ENCODE results near the gene NAV1.
"Not testable (repeated sequence)": the region's sequence is repeated elsewhere in the genome, so short reads cannot be mapped to it uniquely, and the experiment has no call there.

Gene NAV1, protein sequence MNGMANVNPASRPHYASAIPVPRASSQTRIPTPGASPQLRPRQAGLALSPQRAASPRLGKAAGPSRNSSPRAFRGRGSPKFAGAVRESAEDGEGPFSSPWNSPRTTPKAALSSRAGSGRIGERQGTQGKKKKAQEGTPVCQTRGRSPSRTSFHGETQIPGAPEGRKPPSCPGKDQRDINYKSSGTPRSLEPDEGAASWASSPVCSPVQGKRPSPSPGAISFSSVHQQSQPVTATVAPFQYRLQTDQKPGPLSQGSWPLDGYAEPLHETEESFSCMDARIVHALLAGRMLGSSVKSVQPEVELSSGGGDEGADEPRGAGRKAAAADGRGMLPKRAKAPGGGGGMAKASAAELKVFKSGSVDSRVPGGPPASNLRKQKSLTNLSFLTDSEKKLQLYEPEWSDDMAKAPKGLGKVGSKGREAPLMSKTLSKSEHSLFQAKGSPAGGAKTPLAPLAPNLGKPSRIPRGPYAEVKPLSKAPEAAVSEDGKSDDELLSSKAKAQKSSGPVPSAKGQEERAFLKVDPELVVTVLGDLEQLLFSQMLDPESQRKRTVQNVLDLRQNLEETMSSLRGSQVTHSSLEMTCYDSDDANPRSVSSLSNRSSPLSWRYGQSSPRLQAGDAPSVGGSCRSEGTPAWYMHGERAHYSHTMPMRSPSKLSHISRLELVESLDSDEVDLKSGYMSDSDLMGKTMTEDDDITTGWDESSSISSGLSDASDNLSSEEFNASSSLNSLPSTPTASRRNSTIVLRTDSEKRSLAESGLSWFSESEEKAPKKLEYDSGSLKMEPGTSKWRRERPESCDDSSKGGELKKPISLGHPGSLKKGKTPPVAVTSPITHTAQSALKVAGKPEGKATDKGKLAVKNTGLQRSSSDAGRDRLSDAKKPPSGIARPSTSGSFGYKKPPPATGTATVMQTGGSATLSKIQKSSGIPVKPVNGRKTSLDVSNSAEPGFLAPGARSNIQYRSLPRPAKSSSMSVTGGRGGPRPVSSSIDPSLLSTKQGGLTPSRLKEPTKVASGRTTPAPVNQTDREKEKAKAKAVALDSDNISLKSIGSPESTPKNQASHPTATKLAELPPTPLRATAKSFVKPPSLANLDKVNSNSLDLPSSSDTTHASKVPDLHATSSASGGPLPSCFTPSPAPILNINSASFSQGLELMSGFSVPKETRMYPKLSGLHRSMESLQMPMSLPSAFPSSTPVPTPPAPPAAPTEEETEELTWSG (N-terminal part only)

DNA sequence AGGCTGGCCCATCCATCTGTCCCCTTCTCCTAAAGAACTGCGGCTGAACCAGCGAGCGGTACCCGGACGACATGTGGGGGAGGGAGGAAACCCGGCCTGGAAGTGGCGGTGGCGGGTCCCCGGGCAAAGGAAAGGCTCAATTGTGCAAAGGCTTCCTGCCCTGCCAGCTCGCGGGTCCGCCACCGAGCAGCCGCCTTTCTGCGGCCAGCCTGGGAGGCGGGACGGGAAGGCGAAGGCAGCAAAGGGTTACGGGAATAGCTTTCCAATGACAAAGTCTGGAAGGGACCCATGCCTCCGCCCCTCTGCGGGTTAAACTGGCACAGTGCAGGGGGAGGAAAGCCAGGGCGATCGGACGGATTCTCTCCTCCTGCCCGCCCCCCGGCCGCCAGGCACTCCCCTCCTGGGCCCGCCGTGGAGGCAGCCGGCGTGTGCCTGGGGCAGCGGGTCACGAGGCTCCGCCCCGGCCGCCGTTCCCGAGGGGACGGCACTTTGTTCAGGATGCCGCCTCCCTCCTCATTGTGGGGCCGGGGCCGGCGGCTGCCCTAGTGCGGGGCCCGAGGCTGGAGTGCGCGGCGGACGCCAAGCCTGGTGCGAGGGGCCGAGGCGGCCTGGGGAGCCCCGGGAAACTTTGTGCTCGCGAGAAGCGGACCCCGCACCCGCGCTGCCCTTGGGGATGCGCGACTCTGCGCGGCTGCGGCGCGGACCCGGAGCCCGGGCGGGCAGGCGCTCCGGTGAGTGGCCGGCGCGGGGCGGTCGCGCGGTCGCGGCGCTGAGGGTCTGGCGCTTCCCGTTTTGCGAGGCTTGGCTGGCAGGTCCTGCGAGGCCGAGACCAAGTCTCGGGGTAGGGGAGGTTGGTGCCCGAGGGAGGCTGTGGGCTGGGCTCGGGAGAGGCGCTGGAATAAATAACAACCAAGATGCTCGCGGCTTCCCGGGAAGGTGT lies at the start of gene NAV1:
NAV1 (plus strand) TSS at position 516 of the 940 bp plus-strand sequence. CDS start 83,758 bp downstream, outside the sequence.
- Mint-ChIP-seq H3K27ac (no peak within 1 kb of the TSS), H3K4me3 (peak within 1 kb of the TSS; percentile 73), H3K27me3 (peaks cover 52% of the 10 kb centered on the region), H3K36me3 (peaks cover 9% of the 10 kb centered on the region), H3K9me3 (no peaks in the 10 kb centered on the region), H3K4me1 (peaks cover 43% of the 10 kb centered on the region)
- ATAC-seq, result peak; percentile 60

DNA sequence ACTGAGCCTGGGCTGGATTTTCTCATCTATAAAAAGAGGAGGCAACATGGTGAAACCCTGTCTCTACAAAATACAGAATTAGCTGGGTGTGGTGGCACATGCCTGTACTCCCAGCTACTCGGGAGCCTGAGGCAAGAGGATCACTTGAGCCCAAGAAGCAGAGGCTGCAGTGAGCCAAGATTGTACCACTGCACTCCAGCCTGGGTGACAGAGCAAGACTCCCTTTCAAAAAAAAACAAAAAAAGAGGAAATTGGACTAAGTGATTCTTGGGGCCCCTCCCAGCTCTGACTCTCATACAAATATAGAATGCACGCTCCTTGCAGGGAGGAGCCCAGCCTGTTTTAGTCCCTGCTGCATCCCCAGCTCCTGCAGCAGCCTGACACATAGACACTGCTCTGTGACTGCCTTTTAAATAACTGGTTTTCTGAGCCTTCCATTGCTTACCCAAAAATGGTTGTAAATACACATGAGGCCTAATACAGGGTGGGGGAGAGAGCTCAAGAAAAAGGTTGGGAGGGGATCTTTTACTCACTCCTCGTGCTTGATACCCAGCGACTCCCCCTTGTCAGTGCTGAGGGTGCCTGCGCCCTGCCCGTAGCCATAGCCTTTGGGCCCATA lies 49.2 kb upstream of the NAV1 start:
- H3K36me3 Mint-ChIP-seq, result peaks cover 63% of the 10 kb centered on the region
- no peak for ATAC-seq
- H3K4me1 Mint-ChIP-seq, result peaks cover 6% of the 10 kb centered on the region
- peaks cover 2% of the 10 kb centered on the region for H3K9me3 Mint-ChIP-seq
- H3K27me3 Mint-ChIP-seq, result no peaks in the 10 kb centered on the region
- H3K27ac Mint-ChIP-seq, result no peak overlapping the region
- H3K4me3 Mint-ChIP-seq, result no peak overlapping the region

DNA sequence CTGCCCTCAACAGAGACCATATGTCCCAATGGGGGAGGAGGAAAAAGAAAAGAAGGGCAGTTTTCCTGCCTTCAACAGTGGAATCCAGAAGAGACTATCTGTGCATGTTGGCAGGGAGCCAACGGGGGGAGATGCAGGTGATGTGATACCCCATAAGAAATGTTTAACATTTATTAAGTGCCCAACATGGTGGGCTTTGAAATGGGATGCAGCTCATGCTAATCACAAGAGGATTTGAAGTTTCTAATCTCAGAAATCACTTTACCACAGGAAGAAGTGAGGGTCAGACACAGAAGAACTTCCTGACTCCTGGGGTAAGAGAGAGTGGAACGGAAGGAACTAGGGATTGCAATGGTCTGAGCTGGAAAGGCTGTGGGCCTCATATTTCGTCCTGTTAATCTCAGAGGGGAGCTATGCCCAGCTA lies 48.2 kb upstream of the NAV1 start:
- Mint-ChIP-seq H3K36me3 (peaks cover 69% of the 10 kb centered on the region), H3K27ac (no peak overlapping the region), H3K27me3 (no peaks in the 10 kb centered on the region), H3K9me3 (peaks cover 2% of the 10 kb centered on the region), H3K4me3 (no peak overlapping the region), H3K4me1 (peaks cover 6% of the 10 kb centered on the region)
- no peak for ATAC-seq

DNA sequence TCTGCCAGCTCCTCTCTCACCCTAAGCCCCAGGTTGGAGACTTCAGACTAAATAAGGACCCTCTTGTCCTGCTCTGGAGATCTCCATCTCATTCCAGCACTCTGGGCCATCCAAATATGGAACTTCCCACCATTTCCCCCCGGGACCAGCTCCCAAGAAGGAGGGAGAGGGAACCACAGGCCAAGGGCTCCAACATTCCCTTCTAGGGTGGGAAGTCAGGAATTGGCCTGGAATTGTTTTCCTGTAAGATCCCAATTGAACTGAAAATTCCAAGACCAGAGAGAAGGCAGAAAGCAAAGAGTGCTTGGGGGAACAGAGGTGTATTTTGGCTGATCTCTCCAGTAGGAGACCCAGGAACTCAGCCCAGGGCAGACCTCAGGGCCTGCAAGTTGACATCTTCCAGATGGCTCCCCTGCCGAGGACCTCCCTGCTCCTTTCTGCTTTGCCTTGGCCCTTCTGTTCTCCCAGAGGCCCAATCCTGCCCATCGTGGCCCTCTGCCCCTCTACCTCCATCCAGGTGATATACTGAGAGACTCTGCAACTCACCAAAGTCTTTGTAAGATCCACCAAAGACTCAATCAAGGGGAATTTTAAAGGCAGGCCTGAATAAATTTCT lies 46.9 kb upstream of the NAV1 start:
- ATAC-seq, result no peak
- H3K27ac Mint-ChIP-seq, result no peak overlapping the region
- H3K4me1 Mint-ChIP-seq, result peaks cover 6% of the 10 kb centered on the region
- peaks cover 2% of the 10 kb centered on the region for H3K9me3 Mint-ChIP-seq
- no peak overlapping the region for H3K4me3 Mint-ChIP-seq
- peaks cover 74% of the 10 kb centered on the region for H3K36me3 Mint-ChIP-seq
- no peaks in the 10 kb centered on the region for H3K27me3 Mint-ChIP-seq

DNA sequence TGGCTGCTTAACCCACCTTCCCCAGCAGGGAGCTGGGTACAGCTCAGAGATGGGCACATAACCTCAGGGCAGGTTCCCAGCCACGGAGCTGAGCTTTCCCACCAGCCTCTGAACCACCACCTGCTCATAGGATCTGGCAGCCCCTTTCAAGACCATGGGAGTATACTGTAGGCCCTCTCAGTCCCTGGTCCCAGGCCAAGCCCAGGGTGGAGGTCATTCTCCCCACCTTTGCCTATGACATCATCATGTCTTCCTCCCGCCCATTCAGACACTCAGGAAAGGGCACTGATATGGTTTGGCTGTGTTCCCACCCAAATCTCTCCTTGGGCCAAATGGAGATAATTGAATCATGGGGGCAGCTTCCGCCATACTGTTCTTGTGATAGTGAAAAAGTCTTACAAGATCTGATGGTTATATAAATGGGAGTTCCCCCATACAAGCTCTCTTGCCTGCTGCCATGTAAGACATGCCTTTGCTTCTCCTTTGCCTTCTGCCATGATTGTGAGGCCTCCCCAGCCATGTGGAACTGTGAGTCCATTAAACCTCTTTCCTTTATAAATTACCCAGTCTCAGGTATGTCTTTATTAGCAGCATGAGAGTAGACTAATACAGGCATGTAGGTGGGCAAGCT lies 45.8 kb upstream of the NAV1 start:
- Mint-ChIP-seq H3K36me3 (peaks cover 72% of the 10 kb centered on the region), H3K4me1 (peaks cover 11% of the 10 kb centered on the region)
- not testable (repeated sequence) for H3K4me3 Mint-ChIP-seq, H3K27me3 Mint-ChIP-seq, H3K9me3 Mint-ChIP-seq, H3K27ac Mint-ChIP-seq, ATAC-seq

DNA sequence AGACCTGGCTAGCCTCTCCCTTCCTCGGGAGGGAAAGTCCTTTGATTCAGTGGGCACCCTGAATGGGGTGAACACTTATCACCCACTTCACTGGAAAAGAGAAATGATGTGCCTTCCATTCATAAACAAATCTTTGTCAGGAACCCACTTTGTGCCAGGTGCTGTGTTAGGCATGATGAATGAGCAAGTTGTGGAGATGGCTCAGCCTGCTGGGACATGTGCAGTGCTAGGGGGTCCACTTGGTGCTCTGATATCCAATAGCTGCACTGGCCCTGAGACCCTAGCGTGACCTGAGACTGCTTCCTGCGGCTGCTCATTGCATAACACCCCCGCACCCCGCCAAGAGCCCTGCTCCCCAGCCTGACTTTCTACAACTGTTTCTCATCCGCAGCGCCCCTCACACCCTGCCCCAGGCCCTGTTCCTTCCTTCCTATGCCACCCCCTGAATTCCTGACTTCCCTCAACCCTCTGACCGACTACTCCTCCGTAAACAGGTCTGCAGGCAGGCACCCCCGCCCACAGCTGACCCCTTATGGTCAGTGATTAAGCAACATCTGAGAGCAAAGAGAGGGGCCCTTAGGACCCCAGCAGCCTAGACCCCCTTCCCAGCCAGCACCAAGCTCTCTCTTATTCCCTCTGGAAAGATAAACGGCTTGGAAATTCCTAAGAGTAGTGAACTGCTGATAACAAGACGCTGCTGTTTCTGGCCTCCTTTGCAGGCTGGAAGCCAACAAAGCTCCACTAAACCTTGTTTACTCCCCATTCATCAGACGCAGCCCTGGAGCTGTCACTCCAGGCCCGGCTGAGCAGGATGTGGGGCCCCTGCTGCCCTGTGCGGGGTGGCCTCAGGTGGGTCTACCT lies 44.9 kb upstream of the NAV1 start:
- H3K27me3 Mint-ChIP-seq, result no peaks in the 10 kb centered on the region
- H3K27ac Mint-ChIP-seq, result no peak overlapping the region
- peaks cover 66% of the 10 kb centered on the region for H3K36me3 Mint-ChIP-seq
- peaks cover 12% of the 10 kb centered on the region for H3K4me1 Mint-ChIP-seq
- no peak overlapping the region for H3K4me3 Mint-ChIP-seq
- H3K9me3 Mint-ChIP-seq, result peaks cover 2% of the 10 kb centered on the region
- no peak for ATAC-seq

DNA sequence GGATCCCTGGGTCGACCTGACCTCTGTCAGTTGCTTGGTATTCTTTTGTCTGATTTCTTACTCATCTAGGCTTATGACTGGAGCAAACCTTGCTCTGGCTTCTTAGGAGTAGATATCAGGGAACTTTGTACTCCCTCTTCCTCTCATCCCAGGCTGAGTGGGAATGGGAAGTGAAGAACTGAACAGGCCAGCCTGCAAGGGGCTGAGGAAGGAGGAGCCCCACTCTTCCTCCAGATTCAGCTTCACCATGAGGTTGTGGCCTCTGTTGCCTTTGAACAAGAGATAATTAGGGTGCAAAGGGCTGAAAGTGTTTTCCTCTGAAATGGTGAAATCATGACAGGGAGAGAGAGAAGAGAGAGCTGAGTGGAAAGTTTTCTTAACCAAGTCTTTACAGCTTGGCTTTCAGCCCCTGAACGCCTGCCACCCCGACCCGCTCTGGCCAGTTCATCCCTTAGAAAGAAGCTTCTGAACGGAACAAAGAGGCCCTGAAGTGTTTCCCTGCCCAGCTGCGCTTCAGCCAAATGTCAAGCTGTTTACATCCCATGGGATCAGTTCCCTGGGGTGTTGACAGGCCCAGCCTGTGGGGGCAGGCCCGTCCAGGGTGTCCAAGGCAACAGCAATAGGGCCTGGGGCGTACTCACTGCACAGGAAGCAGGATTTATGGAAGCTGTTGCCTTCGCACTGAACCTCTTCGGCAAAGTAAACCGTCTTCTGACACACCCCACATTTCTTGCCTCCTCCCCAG lies 43.2 kb upstream of the NAV1 start:
- Mint-ChIP-seq H3K4me3 (no peak overlapping the region), H3K27ac (no peak overlapping the region), H3K36me3 (peaks cover 49% of the 10 kb centered on the region), H3K27me3 (no peaks in the 10 kb centered on the region), H3K4me1 (peaks cover 6% of the 10 kb centered on the region), H3K9me3 (peaks cover 2% of the 10 kb centered on the region)
- ATAC-seq, result no peak

DNA sequence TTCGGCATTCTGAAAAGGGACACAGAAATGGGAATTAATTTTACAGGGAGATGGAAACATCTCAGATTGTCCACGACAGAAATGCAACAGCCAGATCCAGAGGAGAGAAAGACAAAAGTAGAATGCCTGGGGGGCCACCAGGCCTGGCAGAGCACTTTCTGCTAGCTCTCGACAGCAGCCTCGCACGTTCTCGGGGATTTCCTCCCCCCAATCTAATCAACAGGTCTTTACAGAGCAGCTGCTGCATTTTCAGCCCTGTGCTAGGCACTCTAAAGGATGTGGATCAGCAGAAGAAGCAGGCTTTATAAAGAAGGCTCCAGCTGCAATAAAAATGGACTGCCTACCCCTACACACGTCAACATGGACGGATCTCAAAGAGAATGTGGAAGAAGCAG lies 42.6 kb upstream of the NAV1 start:
- Mint-ChIP-seq H3K4me3 (no peak overlapping the region), H3K4me1 (peaks cover 6% of the 10 kb centered on the region), H3K9me3 (peaks cover 2% of the 10 kb centered on the region), H3K27ac (no peak overlapping the region), H3K27me3 (no peaks in the 10 kb centered on the region), H3K36me3 (peaks cover 49% of the 10 kb centered on the region)
- no peak for ATAC-seq

DNA sequence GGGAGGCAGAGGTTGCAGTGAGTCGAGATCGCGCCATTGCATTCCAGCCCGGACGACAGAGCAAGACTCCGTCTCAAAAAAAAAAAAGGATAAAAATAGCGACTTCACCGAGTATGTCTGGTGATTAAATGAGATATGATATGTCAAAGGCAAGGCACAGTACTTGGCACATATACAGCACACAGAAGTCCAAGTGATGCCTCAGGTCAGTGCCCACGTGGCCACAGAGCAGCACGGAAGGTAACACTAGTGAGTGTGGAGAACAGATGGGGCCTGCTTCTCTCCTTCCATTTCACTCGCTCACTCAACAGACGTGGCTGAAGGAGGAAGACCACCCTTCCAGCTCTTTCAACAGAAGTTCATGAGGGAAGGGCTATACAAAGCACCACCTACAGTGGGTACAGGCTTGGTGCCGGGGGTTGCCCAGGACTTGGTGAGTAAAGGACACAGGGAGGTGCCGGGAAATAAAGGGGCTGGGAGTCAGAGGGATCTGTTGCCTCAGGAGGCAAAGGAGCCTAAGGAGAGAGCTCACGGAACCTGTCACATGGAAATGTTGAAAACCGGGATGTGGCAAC lies 40.9 kb upstream of the NAV1 start:
- Mint-ChIP-seq H3K27me3 (no peaks in the 10 kb centered on the region), H3K4me3 (no peak overlapping the region), H3K27ac (no peak overlapping the region), H3K4me1 (peaks cover 6% of the 10 kb centered on the region), H3K9me3 (peaks cover 2% of the 10 kb centered on the region), H3K36me3 (peaks cover 34% of the 10 kb centered on the region)
- no peak for ATAC-seq

DNA sequence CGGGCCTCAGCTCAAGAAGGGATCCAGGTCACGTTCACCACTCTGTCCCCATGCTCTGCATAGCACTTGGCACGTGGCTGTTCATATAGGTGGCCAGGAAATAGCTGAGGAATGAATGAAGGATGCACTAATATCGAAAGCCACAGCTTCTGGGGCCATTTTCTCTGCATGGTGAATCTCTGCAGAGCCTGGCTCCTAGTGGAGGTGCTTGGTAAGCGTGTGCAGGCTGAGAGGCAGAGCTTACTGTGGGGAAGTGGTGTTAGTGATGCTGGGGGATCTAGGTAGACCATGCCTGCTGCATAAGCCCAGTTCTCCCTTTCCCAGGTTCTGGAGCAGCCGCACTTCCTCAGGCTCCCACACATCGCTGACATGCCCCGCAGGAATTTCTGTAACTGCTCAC lies 40.3 kb upstream of the NAV1 start:
- Mint-ChIP-seq H3K4me1 (peaks cover 12% of the 10 kb centered on the region), H3K27me3 (no peaks in the 10 kb centered on the region), H3K9me3 (peaks cover 2% of the 10 kb centered on the region), H3K27ac (no peak overlapping the region), H3K36me3 (peaks cover 28% of the 10 kb centered on the region), H3K4me3 (no peak overlapping the region)
- no peak for ATAC-seq

DNA sequence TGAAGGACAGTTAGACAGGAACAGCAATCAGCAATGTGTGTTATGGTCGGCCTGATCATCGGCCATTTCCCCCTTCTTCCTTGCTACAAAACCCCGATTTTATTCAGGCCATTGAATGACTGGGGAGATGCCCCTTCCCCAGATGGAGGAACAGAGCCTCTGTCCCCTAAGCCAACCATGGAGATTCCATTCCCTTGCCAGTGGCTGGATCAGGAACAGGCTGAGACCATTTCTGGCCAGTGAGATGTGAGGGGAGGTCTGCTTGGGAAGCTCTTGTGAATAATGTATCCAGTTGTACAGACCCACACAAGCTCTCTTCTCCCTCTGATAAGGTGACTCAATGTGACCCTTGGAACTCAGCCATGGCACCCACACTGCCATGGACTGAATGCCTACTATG lies 39.7 kb upstream of the NAV1 start:
- H3K27me3 Mint-ChIP-seq, result no peaks in the 10 kb centered on the region
- H3K27ac Mint-ChIP-seq, result no peak overlapping the region
- H3K4me1 Mint-ChIP-seq, result peaks cover 16% of the 10 kb centered on the region
- no peak overlapping the region for H3K4me3 Mint-ChIP-seq
- ATAC-seq, result no peak
- H3K36me3 Mint-ChIP-seq, result peaks cover 23% of the 10 kb centered on the region
- H3K9me3 Mint-ChIP-seq, result no peaks in the 10 kb centered on the region

Data from stimulated activated memory B cell treated with anti-CD40 and anti-IgM and Interleukin-4, amounts not matched to agents 10 μg/mL and 1 μg/mL and 100 μg/mL, for 72 hours (primary cell).